ENCODE data around the gene DOCK4. TPM values are rescaled to one million over a fixed set of nuclear protein-coding genes. Genes with fewer than 3 reads are reported as not detected.
A peak's percentile ranks its signal among the peaks of the same experiment; 100 is the strongest.

The DOCK4 gene
- total and polyA plus RNA-seq, 4 donors, result 40.3 to 95.0 (median 56.4) TPM

GRCh38 chr7:112184455-112184854 is 21.7 kb downstream of the DOCK4 start:
- Histone ChIP-seq H3K9me3 (ENCODE audit: control insufficient read depth, insufficient read depth, low read length) (no peaks in the 10 kb centered on the region), H3K36me3 (ENCODE audit: control insufficient read depth, insufficient read depth, low read length) (no peaks in the 10 kb centered on the region), H3K4me3 (ENCODE audit: low read depth, low read length) (no peak overlapping the region), H3K4me1 (ENCODE audit: control insufficient read depth, insufficient read depth, low read length) (peaks cover 19% of the 10 kb centered on the region), H3K27me3 (ENCODE audit: control insufficient read depth, insufficient read depth, low read length) (no peaks in the 10 kb centered on the region), H3K27ac (ENCODE audit: low read depth, low read length) (no peak overlapping the region)
- no peak for DNase-seq (ENCODE audit: low read depth in 4 of 6, low spot score in 6 of 6)
- 75% methylated on average over 1 of the region's 2 CpGs for WGBS (ENCODE audit: insufficient coverage)

DNA sequence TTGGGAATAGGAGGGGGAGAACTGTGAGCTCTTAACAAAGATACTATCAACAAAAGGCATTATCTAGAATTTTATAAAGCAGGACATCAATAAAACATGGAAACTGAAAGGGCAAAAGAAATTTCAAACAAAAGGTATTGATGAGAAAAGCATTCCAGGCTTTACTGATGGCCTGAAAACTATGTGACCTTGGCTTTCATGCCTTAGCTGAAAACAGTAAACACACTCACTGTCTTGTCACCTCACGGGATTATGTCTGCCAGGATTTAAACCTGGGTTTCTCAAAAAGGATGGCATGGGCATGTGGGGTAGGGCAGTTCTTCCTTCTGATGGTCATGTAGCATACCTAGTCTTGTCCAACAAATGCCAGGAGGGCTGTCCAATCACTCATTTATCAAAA is 22.9 kb downstream of the DOCK4 start:
- H3K27ac ChIP-seq (ENCODE audit: low read depth, low read length), result peak overlapping the region; percentile 8
- no peak overlapping the region for H3K4me3 ChIP-seq (ENCODE audit: low read depth, low read length)
- no peaks in the 10 kb centered on the region for H3K27me3 ChIP-seq (ENCODE audit: control insufficient read depth, insufficient read depth, low read length)
- peaks cover 19% of the 10 kb centered on the region for H3K4me1 ChIP-seq (ENCODE audit: control insufficient read depth, insufficient read depth, low read length)
- no peaks in the 10 kb centered on the region for H3K9me3 ChIP-seq (ENCODE audit: control insufficient read depth, insufficient read depth, low read length)
- no peaks in the 10 kb centered on the region for H3K36me3 ChIP-seq (ENCODE audit: control insufficient read depth, insufficient read depth, low read length)
- no CpG with 5 or more reads among the region's 1 CpG for WGBS (ENCODE audit: insufficient coverage)
- DNase-seq (ENCODE audit: low read depth in 4 of 6, low spot score in 6 of 6), result no peak

DNA sequence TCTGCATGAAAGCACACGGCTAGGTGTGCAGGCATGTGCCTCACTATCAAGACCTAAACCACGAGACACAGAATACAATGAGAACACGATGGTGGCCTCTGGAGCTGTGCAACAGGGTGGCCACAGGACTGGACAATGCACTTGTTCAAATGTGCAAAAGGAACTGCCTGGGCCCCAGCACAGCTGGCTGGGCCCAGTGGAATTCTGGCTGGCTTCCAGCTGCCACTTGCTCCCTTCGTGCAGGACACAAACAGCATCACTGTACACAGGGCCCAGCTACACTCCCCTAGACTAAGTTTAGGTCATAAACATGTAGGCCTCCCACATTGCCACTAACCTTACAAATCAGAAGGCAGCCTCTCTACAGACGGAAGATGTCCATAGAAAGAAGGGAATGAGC is 23.4 kb downstream of the DOCK4 start:
- H3K36me3 ChIP-seq (ENCODE audit: control insufficient read depth, insufficient read depth, low read length), result no peaks in the 10 kb centered on the region
- DNase-seq (ENCODE audit: low read depth in 4 of 6, low spot score in 6 of 6), result peak in 2 of 6 donors; percentile 54 to 69
- no peaks in the 10 kb centered on the region for H3K27me3 ChIP-seq (ENCODE audit: control insufficient read depth, insufficient read depth, low read length)
- peaks cover 19% of the 10 kb centered on the region for H3K4me1 ChIP-seq (ENCODE audit: control insufficient read depth, insufficient read depth, low read length)
- no peaks in the 10 kb centered on the region for H3K9me3 ChIP-seq (ENCODE audit: control insufficient read depth, insufficient read depth, low read length)
- H3K27ac ChIP-seq (ENCODE audit: low read depth, low read length), result peak overlapping the region; percentile 8
- no peak overlapping the region for H3K4me3 ChIP-seq (ENCODE audit: low read depth, low read length)
- 34% methylated on average over 4 of the region's 5 CpGs for WGBS (ENCODE audit: insufficient coverage)

DNA sequence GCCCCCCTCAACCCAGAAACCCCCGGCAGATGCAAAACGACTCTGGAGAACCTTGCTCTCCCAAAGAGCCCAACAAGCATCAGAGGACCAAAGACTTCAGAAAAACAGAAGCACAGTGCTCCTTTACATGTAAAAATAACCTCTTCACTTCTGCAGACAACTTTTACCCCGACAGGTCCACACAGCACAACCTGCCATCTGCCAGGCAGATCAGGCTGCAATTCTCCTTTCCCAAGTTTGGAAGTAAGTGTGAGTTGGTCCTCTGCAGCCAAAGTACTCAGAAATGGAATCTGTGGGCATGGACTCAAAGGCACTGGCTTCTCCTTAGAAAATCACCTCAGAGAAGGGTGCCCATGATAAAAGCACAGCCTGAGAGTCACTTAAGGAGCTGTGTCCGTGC is 26.0 kb downstream of the DOCK4 start:
- H3K27ac ChIP-seq (ENCODE audit: low read depth, low read length), result no peak overlapping the region
- no peaks in the 10 kb centered on the region for H3K36me3 ChIP-seq (ENCODE audit: control insufficient read depth, insufficient read depth, low read length)
- DNase-seq (ENCODE audit: low read depth in 4 of 6, low spot score in 6 of 6), result no peak
- no peaks in the 10 kb centered on the region for H3K9me3 ChIP-seq (ENCODE audit: control insufficient read depth, insufficient read depth, low read length)
- peaks cover 14% of the 10 kb centered on the region for H3K4me1 ChIP-seq (ENCODE audit: control insufficient read depth, insufficient read depth, low read length)
- no peak overlapping the region for H3K4me3 ChIP-seq (ENCODE audit: low read depth, low read length)
- 58% methylated on average over 3 of the region's 4 CpGs for WGBS (ENCODE audit: insufficient coverage)
- H3K27me3 ChIP-seq (ENCODE audit: control insufficient read depth, insufficient read depth, low read length), result no peaks in the 10 kb centered on the region

DNA sequence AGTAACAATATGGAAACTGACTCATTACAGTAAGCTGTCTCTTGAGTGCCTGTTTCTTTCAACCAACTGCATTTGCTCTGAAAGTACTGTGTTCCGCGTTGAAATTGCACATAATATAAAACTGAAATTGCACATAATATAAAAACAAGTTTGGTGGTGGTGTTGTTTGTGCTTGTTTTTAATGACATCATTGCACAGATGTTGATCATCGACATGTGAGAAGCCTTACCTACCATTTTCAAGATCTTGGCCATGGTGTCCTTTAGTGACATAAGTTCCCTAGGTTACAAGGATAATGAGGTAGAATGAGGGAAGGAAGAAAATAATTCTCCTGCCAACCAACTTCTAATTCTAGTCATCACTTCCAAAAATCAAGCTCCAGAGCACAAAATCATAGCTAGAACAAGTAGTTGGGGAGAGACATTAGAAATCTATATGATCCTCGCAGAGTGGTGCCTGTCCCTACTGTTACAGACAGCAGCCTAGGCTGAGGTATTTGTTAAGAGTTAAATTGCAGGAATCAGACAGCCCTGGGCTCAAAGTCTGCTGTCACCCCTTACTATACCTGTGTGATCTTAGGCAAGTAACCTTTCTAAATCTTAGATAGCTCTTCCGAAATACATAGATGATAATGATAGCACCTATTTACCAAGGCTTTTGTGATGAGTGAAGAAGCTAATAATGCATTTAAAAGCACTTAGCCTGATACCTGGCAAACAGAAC is 29.3 kb downstream of the DOCK4 start:
- WGBS (ENCODE audit: insufficient coverage), result no CpG with 5 or more reads among the region's 5 CpGs
- Histone ChIP-seq H3K27ac (ENCODE audit: low read depth, low read length) (no peak overlapping the region), H3K36me3 (ENCODE audit: control insufficient read depth, insufficient read depth, low read length) (no peaks in the 10 kb centered on the region), H3K9me3 (ENCODE audit: control insufficient read depth, insufficient read depth, low read length) (no peaks in the 10 kb centered on the region), H3K27me3 (ENCODE audit: control insufficient read depth, insufficient read depth, low read length) (no peaks in the 10 kb centered on the region), H3K4me3 (ENCODE audit: low read depth, low read length) (no peak overlapping the region), H3K4me1 (ENCODE audit: control insufficient read depth, insufficient read depth, low read length) (peaks cover 14% of the 10 kb centered on the region)
- no peak for DNase-seq (ENCODE audit: low read depth in 4 of 6, low spot score in 6 of 6)

DNA sequence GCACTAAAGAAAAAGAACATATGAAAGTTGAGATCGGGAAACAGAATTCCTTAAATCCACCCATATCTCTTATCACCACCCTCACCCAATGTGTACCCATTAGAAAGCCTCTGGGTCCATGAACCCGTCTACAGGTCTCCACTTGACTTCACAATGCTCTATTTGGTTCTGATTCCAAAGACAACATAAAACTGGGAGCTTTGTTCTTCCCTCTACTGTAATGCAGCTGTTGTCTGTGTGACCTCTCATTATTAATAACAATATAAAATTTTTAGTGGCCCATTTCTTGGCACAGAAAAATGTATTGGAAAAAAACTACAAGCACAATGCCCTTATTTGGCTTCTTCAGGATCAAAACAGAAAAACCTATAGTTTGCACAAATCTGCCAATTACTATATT is 30.0 kb downstream of the DOCK4 start:
- H3K4me3 ChIP-seq (ENCODE audit: low read depth, low read length), result no peak overlapping the region
- no peaks in the 10 kb centered on the region for H3K27me3 ChIP-seq (ENCODE audit: control insufficient read depth, insufficient read depth, low read length)
- H3K4me1 ChIP-seq (ENCODE audit: control insufficient read depth, insufficient read depth, low read length), result peaks cover 14% of the 10 kb centered on the region
- DNase-seq (ENCODE audit: low read depth in 4 of 6, low spot score in 6 of 6), result no peak
- H3K27ac ChIP-seq (ENCODE audit: low read depth, low read length), result no peak overlapping the region
- H3K9me3 ChIP-seq (ENCODE audit: control insufficient read depth, insufficient read depth, low read length), result no peaks in the 10 kb centered on the region
- 67% methylated on average over 1 of the region's 2 CpGs for WGBS (ENCODE audit: insufficient coverage)
- no peaks in the 10 kb centered on the region for H3K36me3 ChIP-seq (ENCODE audit: control insufficient read depth, insufficient read depth, low read length)

DNA sequence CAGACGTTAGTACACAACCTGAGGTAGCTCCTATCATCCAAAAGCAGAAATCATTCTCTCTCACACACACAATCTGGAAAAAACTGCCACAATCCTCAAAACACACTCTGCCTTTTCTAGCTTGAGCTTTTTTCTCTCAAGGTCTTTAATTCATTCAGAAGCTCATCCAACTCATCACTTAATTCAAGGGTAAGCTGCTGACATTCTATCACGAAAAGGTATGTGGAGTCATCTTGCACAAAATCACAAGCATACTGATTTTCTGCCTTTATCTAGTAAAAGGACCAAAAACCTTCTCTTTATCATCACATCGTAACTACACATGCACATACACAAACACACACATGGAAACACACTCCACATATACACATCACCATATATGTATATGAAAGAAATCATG is 32.0 kb downstream of the DOCK4 start:
- H3K4me1 ChIP-seq (ENCODE audit: control insufficient read depth, insufficient read depth, low read length), result peaks cover 9% of the 10 kb centered on the region
- H3K27me3 ChIP-seq (ENCODE audit: control insufficient read depth, insufficient read depth, low read length), result no peaks in the 10 kb centered on the region
- H3K9me3 ChIP-seq (ENCODE audit: control insufficient read depth, insufficient read depth, low read length), result no peaks in the 10 kb centered on the region
- 81% methylated on average over 2 of the region's 3 CpGs for WGBS (ENCODE audit: insufficient coverage)
- DNase-seq (ENCODE audit: low read depth in 4 of 6, low spot score in 6 of 6), result no peak
- no peak overlapping the region for H3K27ac ChIP-seq (ENCODE audit: low read depth, low read length)
- no peak overlapping the region for H3K4me3 ChIP-seq (ENCODE audit: low read depth, low read length)
- no peaks in the 10 kb centered on the region for H3K36me3 ChIP-seq (ENCODE audit: control insufficient read depth, insufficient read depth, low read length)

DNA sequence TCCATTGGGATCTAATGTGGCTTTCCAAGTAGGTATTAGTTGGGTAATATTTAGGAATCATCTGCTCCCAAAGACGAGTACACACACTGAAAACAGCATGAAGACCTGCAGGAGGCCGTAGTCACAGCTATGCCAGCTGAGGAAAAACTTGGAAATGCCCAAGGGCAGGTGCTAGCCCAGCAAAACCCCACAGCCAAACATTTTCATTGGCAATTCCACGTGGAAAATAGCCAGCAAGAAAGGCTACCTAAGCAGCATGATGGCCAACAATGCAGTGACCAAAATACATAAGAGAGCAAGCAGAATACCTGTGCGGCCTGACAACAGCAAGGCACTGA is 32.7 kb downstream of the DOCK4 start:
- Histone ChIP-seq H3K27ac (ENCODE audit: low read depth, low read length) (peak overlapping the region; percentile 62), H3K27me3 (ENCODE audit: control insufficient read depth, insufficient read depth, low read length) (no peaks in the 10 kb centered on the region), H3K36me3 (ENCODE audit: control insufficient read depth, insufficient read depth, low read length) (no peaks in the 10 kb centered on the region), H3K9me3 (ENCODE audit: control insufficient read depth, insufficient read depth, low read length) (no peaks in the 10 kb centered on the region), H3K4me1 (ENCODE audit: control insufficient read depth, insufficient read depth, low read length) (peaks cover 9% of the 10 kb centered on the region), H3K4me3 (ENCODE audit: low read depth, low read length) (no peak overlapping the region)
- 70% methylated on average over 2 of the region's 4 CpGs for WGBS (ENCODE audit: insufficient coverage)
- no peak for DNase-seq (ENCODE audit: low read depth in 4 of 6, low spot score in 6 of 6)

DNA sequence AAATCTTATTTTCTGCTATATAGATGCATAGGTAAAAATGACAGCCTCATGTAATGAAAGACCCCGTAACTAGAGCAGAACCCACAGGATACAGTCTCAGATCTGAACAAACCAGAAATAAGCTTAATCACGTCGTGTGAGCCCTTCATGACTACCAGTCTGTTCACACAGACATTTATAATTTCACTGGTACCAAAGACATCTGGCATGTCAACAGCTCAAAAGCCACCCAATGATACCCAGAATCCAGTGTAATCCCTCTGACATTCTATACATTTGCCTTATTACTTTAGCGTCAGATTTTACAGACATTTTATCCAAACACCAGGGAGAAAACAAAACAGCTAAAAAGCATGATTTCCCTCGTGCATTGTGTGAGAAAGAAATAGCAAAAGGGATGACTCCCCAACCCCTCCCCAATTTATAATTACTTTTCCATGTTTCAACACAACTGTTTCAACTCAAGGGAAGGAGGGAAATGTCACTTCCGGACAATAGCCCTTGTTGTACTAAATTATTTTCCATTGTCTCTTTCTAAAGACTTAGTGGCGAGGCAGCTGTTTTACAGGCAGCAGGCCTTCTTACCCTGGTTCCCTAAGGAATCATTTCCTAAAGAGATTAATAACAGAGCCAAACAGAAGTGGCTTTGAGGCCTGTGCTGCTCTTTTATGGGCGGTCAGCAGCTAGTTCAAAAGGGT is 33.2 kb downstream of the DOCK4 start:
- 50% methylated on average over 3 of the region's 8 CpGs for WGBS (ENCODE audit: insufficient coverage)
- Histone ChIP-seq H3K27me3 (ENCODE audit: control insufficient read depth, insufficient read depth, low read length) (no peaks in the 10 kb centered on the region), H3K36me3 (ENCODE audit: control insufficient read depth, insufficient read depth, low read length) (no peaks in the 10 kb centered on the region), H3K9me3 (ENCODE audit: control insufficient read depth, insufficient read depth, low read length) (no peaks in the 10 kb centered on the region), H3K4me1 (ENCODE audit: control insufficient read depth, insufficient read depth, low read length) (peaks cover 9% of the 10 kb centered on the region), H3K27ac (ENCODE audit: low read depth, low read length) (peak overlapping the region; percentile 62), H3K4me3 (ENCODE audit: low read depth, low read length) (no peak overlapping the region)
- DNase-seq (ENCODE audit: low read depth in 4 of 6, low spot score in 6 of 6), result peak in 1 of 6 donors; percentile 62

GRCh38 chr7:112171673-112172072 is 34.5 kb downstream of the DOCK4 start:
- no CpG with 5 or more reads among the region's 1 CpG for WGBS (ENCODE audit: insufficient coverage)
- H3K4me3 ChIP-seq (ENCODE audit: low read depth, low read length), result no peak overlapping the region

More at GRCh38 chr7:112171673-112172072, 34.5 kb downstream of the DOCK4 start:
- Histone ChIP-seq H3K9me3 (ENCODE audit: control insufficient read depth, insufficient read depth, low read length) (no peaks in the 10 kb centered on the region), H3K36me3 (ENCODE audit: control insufficient read depth, insufficient read depth, low read length) (no peaks in the 10 kb centered on the region), H3K27me3 (ENCODE audit: control insufficient read depth, insufficient read depth, low read length) (no peaks in the 10 kb centered on the region), H3K4me1 (ENCODE audit: control insufficient read depth, insufficient read depth, low read length) (peaks cover 9% of the 10 kb centered on the region), H3K27ac (ENCODE audit: low read depth, low read length) (no peak overlapping the region)
- no peak for DNase-seq (ENCODE audit: low read depth in 4 of 6, low spot score in 6 of 6)
